Activated naive CD4-positive, alpha-beta T cell treated with anti-CD3 and anti-CD28 coated beads, Interleukin-2, amount 50 U/mL, for 16 hours (primary cell): ENCODE measurements around the gene KLHL21.
A peak's percentile ranks its signal among the peaks of the same experiment; 100 is the strongest.
"Not testable (repeated sequence)": the region's sequence is repeated elsewhere in the genome, so short reads cannot be mapped to it uniquely, and the experiment has no call there.

Experiments used
- DNase-seq: peaks from one replicate; pipeline ENCODE4 v3.0.0-alpha.2; 2020

KLHL21 gene

GRCh38 chr1:6624710-6625583 is 22.3 kb upstream of the KLHL21 start, which contains the start of gene THAP3:
THAP3 (plus strand) TSS chr1:6624868; CDS start chr1:6625219, 351 bp downstream.
- DNase-seq = peak; percentile 90

- no peak for DNase-seq
Measured at GRCh38 chr1:6623269-6623965, 20.7 kb upstream of the KLHL21 start.

GRCh38 chr1:6622396-6623152 is 19.9 kb upstream of the KLHL21 start:
- no peak for DNase-seq

GRCh38 chr1:6621429-6622391 is 19.0 kb upstream of the KLHL21 start:
- DNase-seq = no peak

- no peak for DNase-seq
Measured at GRCh38 chr1:6619045-6619444, 16.4 kb upstream of the KLHL21 start.

GRCh38 chr1:6614929-6615785 is 12.5 kb upstream of the KLHL21 start:
- DNase-seq = peak; percentile 33

- peak; percentile 66 for DNase-seq
Measured at GRCh38 chr1:6614019-6614928, 11.6 kb upstream of the KLHL21 start.

GRCh38 chr1:6613361-6614018 is 10.8 kb upstream of the KLHL21 start, which contains the start of gene PHF13:
PHF13 (plus strand) TSS chr1:6613731; CDS start chr1:6614067, 336 bp downstream.
- DNase-seq = peak; percentile 100

- DNase-seq = no peak
Measured at GRCh38 chr1:6612641-6613360, 10.1 kb upstream of the KLHL21 start.

GRCh38 chr1:6603915-6604558 is 1.4 kb upstream of the KLHL21 start:
- no peak for DNase-seq

- DNase-seq = peak; percentile 60
Measured at GRCh38 chr1:6603238-6603914, 707 bp upstream of the KLHL21 start.

- DNase-seq = peak; percentile 43
Measured at GRCh38 chr1:6601923-6602668, 573 bp downstream of the KLHL21 start.

GRCh38 chr1:6601049-6601922 is 1.4 kb downstream of the KLHL21 start:
- peak; percentile 86 for DNase-seq

GRCh38 chr1:6600410-6601048 is 2.1 kb downstream of the KLHL21 start:
- DNase-seq = no peak

- DNase-seq = not testable (repeated sequence)
Measured at GRCh38 chr1:6599991-6600390, 2.7 kb downstream of the KLHL21 start.
